GM20000 (cell line): ENCODE results near the gene HUNK.

Experiments used
- DNase-seq: peaks from one replicate; pipeline ENCODE4 v3.0.0; 2012; ENCODE audit warnings: low spot score
- CTCF ChIP-seq: IDR thresholded peaks from 2 replicates; pipeline ENCODE4 v1.5.1; 2012; ENCODE audit warnings: mild to moderate bottlenecking, control low read depth; ENCODE audit errors: extremely low read depth, missing control alignments

The HUNK gene

DNA sequence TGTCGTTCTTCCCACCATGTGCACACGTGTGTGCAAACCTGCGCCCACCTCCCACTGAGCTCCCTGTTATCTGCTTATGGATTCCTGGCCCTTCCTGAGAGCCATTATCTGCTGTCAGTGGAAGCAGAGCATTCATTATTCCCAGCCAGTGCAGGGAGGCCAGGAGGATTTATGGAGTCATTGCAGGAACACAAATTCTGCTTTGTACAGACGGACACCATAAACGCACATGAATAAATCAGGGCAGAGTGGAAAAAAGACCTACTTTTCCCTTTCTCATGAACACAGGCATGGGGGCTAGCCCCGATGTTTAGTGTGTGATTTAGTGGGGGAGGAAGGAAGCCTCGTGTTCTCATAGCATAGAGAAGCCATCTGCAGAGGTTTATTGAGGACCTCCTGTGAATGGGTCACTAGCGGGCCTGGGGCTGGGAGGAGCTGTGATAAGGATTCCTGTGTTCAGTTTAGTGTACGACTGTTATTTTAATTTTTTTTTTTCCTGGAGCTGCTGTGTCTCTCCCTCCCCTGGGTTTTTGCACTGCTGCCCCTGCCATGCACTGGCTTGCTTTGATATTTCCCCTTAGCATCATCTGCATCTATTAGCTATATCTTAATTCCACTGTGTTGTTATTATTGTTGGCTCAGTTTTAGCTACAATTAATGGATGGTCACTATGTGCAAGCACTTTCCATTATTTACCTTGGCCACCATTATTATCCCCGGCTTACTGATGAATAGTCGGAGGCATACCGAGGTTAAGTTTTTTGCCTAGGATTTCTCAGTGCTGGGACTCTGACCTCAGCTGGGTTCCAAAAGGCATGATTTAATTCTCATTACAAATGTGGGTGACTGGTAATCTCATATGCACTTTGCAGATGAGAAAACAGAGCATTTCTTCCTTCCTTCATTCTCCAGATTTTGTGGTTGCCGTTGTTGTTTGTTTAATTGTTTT lies 33.0 kb downstream of the HUNK start:
- TF ChIP-seq CTCF, result no peak
- no peak for DNase-seq

- TF ChIP-seq CTCF, result no peak
- no peak for DNase-seq
Observed at GRCh38 chr21:31908106-31909031, 35.5 kb downstream of the HUNK start.

GRCh38 chr21:31909153-31910073 lies 36.6 kb downstream of the HUNK start:
- TF ChIP-seq CTCF, result no peak
- no peak for DNase-seq

DNA sequence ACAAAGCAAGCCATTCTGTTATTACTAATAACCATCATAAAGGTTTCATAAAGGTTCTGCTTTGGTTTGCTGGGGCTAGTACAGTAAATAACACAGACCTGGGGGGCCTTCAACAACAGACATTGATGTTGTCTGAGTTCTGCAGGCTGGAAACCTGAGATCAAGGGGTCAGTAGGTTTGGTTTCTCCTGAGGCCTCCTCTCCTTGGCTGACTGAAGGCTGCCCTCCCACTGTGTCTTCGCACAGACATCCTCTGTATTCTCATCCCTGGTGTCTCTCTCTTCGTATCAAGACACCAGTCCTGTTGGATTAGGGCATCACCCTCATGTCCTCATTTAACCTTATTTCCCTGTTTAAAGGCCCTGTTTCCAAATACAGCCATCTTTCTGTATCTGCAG lies 37.3 kb downstream of the HUNK start:
- TF ChIP-seq CTCF, result no peak
- no peak for DNase-seq

- TF ChIP-seq CTCF, result no peak
- no peak for DNase-seq
Observed at GRCh38 chr21:31911138-31911907, 38.5 kb downstream of the HUNK start.

GRCh38 chr21:31912501-31912900 lies 39.7 kb downstream of the HUNK start:
- DNase-seq, result no peak
- no peak for TF ChIP-seq CTCF
